Measurements from ENCODE around the gene TBL1X. TPM values are rescaled to one million over a fixed set of nuclear protein-coding genes. Genes with fewer than 3 reads are reported as not detected.

TBL1X gene
- total RNA-seq, 1 experiment from 2014 or later: 14.6 TPM

DNA sequence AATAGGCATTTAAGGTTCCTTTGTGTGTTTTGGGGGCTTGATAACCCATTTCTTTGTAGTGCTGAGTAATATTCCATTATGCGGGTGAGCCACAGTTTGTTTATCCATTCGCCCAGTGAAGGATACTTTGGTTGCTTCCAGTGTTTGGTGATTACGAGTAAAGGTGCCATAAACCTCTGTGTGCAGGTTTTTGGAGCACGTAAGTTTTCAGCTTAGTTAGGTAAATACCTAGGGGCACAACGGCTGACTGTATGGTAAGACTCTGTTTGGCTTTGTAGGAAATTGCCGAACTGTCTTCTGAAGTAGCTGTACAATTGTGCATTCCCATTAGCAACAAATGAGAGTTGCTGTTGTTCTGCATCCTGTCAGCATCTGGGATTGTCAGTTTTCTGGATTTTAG is 3.8 kb upstream of the TBL1X start:
- in situ Hi-C loops (cut with HindIII; ENCODE audit: low pct_unique_long_range_greater_than_20kb, low sequenced_read_pairs): no loop called here
- Histone ChIP-seq H3K9me3 (ENCODE audit: control insufficient read depth, insufficient read depth, low read depth, low read length) (no peaks in the 10 kb centered on the region), H3K4me1 (ENCODE audit: control insufficient read depth, insufficient read depth, low read length) (peaks cover 5% of the 10 kb centered on the region), H3K4me3 (ENCODE audit: low read depth in 2 of 2, low read length in 2 of 2) (no peak overlapping the region), H3K36me3 (ENCODE audit: control insufficient read depth, insufficient read depth, low read length) (no peaks in the 10 kb centered on the region), H3K27me3 (ENCODE audit: control insufficient read depth, insufficient read depth, low read length) (no peaks in the 10 kb centered on the region), H3K27ac (ENCODE audit: low read length) (peak overlapping the region; percentile 17; the same call in 1 of the 2 replicates)
- no TSS peak for BruUV-seq (replicated peaks)
- ChIA-PET POLR2A (no interaction called here), CTCF (no interaction called here)
- intact Hi-C loops (cut with micrococcal nuclease; ENCODE audit: unreplicated experiment): loop anchor here (5.0 kb wide), 1 partner anchor 119 kb away; no protein-coding TSS in a partner anchor
- ATAC-seq (no peak), DNase-seq (ENCODE audit: low read depth, low spot score) (no peak)
- TF ChIP-seq, protein P1, sequence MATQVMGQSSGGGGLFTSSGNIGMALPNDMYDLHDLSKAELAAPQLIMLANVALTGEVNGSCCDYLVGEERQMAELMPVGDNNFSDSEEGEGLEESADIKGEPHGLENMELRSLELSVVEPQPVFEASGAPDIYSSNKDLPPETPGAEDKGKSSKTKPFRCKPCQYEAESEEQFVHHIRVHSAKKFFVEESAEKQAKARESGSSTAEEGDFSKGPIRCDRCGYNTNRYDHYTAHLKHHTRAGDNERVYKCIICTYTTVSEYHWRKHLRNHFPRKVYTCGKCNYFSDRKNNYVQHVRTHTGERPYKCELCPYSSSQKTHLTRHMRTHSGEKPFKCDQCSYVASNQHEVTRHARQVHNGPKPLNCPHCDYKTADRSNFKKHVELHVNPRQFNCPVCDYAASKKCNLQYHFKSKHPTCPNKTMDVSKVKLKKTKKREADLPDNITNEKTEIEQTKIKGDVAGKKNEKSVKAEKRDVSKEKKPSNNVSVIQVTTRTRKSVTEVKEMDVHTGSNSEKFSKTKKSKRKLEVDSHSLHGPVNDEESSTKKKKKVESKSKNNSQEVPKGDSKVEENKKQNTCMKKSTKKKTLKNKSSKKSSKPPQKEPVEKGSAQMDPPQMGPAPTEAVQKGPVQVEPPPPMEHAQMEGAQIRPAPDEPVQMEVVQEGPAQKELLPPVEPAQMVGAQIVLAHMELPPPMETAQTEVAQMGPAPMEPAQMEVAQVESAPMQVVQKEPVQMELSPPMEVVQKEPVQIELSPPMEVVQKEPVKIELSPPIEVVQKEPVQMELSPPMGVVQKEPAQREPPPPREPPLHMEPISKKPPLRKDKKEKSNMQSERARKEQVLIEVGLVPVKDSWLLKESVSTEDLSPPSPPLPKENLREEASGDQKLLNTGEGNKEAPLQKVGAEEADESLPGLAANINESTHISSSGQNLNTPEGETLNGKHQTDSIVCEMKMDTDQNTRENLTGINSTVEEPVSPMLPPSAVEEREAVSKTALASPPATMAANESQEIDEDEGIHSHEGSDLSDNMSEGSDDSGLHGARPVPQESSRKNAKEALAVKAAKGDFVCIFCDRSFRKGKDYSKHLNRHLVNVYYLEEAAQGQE (IDR thresholded peaks at IDR 0.05; ENCODE audit: insufficient read depth in 1 of 2, low read depth in 2 of 2, low read length in 1 of 2): no peak
- TF ChIP-seq, protein P2, sequence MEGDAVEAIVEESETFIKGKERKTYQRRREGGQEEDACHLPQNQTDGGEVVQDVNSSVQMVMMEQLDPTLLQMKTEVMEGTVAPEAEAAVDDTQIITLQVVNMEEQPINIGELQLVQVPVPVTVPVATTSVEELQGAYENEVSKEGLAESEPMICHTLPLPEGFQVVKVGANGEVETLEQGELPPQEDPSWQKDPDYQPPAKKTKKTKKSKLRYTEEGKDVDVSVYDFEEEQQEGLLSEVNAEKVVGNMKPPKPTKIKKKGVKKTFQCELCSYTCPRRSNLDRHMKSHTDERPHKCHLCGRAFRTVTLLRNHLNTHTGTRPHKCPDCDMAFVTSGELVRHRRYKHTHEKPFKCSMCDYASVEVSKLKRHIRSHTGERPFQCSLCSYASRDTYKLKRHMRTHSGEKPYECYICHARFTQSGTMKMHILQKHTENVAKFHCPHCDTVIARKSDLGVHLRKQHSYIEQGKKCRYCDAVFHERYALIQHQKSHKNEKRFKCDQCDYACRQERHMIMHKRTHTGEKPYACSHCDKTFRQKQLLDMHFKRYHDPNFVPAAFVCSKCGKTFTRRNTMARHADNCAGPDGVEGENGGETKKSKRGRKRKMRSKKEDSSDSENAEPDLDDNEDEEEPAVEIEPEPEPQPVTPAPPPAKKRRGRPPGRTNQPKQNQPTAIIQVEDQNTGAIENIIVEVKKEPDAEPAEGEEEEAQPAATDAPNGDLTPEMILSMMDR (IDR thresholded peaks at IDR 0.05): no peak
- no peak for TF ChIP-seq SIN3A (IDR thresholded peaks at IDR 0.05; ENCODE audit: borderline replicate concordance, insufficient read depth, low read depth, low read length)

DNA sequence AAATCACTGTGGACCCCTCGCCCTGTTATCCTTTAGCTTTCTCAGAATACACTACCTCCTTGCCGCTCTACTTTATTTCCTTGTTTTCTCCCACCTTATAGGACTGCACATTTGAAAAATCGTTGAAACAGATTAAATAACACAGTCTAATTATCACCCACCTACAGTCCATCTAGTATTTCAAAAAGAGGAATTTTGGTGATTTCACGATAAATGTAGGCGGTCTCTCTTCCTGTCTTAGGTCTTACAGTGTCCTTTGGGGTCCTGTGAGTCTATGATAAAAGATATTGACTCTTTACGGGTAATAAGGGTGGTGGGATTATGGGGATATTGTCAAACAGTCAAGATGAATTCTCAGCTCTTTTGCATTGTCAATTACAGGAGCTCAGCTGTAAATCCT is 2.4 kb upstream of the TBL1X start:
- Histone ChIP-seq H3K4me1 (ENCODE audit: control insufficient read depth, insufficient read depth, low read length) (peaks cover 9% of the 10 kb centered on the region), H3K36me3 (ENCODE audit: control insufficient read depth, insufficient read depth, low read length) (no peaks in the 10 kb centered on the region), H3K27ac (ENCODE audit: low read length) (peak overlapping the region; percentile 59), H3K27me3 (ENCODE audit: control insufficient read depth, insufficient read depth, low read length) (no peaks in the 10 kb centered on the region), H3K4me3 (ENCODE audit: low read depth in 2 of 2, low read length in 2 of 2) (no peak overlapping the region), H3K9me3 (ENCODE audit: control insufficient read depth, insufficient read depth, low read depth, low read length) (no peaks in the 10 kb centered on the region)
- no peak for ATAC-seq
- POLR2A ChIA-PET: no interaction called here
- BruUV-seq (replicated peaks): no TSS peak
- intact Hi-C loops (cut with micrococcal nuclease; ENCODE audit: unreplicated experiment) (loop anchor here (5.0 kb wide), 1 partner anchor 120 kb away; no protein-coding TSS in a partner anchor), in situ Hi-C loops (cut with HindIII; ENCODE audit: low pct_unique_long_range_greater_than_20kb, low sequenced_read_pairs) (no loop called here)
- TF ChIP-seq, protein P1 (IDR thresholded peaks at IDR 0.05; ENCODE audit: insufficient read depth in 1 of 2, low read depth in 2 of 2, low read length in 1 of 2): no peak
- TF ChIP-seq POLR2AphosphoS5 (IDR thresholded peaks at IDR 0.05; ENCODE audit: low read depth, low read length): no peak
- TF ChIP-seq TCF7L2 (IDR thresholded peaks at IDR 0.05; ENCODE audit: low read depth, low read length): no peak
- TF ChIP-seq, protein P2 (IDR thresholded peaks at IDR 0.05): no peak
- TF ChIP-seq SIN3A (IDR thresholded peaks at IDR 0.05; ENCODE audit: borderline replicate concordance, insufficient read depth, low read depth, low read length): no peak
- CTCF ChIA-PET: no interaction called here
- DNase-seq (ENCODE audit: low read depth, low spot score): no peak
